Gastrocnemius medialis (tissue), 4 donors: ENCODE results near the gene SPEF2.

Source experiments
- POLR2A ChIP-seq, 2 donors: fragments of 450-650 bp; IDR thresholded peaks; one replicate each; pipeline ENCODE4 v1.6.1; 2017; ENCODE audit warnings: antibody characterized with exemption in 2 of 2, mild to moderate bottlenecking in 2 of 2, moderate library complexity in 2 of 2
- TF ChIP-seq, protein P1 (sequence below), 5 experiments: fragments of 450-650 bp in 3 of 5; fragments of 200-600 bp in 2 of 5; sonication (generic) in 2 of 5; IDR thresholded peaks in 4 of 5; conservative IDR thresholded peaks in 1 of 5; 1 replicate in 4 of 5; 2 replicates in 1 of 5; pipeline ENCODE4 v1.5.1; 2016 to 2019; ENCODE audit warnings: antibody characterized with exemption in 5 of 5, mild to moderate bottlenecking in 3 of 5, moderate library complexity in 3 of 5

DNA sequence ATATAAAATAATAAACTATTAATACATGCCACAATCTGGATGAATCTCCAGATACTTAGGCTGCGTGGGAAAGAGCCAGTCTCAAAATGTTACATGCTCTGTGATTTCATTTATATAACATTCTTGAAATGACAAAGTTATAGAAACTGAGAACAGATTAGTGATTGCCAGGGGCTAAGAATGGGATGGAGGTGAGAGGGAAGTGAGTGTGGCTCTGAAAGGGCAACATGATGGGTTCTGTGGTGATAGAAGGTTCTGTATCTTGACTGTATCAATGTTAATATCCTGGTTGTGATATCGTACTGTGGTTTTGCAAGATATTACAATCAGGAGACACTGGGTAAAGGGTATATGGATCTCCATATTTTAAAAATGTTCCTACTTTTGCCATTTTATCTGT lies 50.7 kb downstream of the SPEF2 start:
- TF ChIP-seq, protein P1, sequence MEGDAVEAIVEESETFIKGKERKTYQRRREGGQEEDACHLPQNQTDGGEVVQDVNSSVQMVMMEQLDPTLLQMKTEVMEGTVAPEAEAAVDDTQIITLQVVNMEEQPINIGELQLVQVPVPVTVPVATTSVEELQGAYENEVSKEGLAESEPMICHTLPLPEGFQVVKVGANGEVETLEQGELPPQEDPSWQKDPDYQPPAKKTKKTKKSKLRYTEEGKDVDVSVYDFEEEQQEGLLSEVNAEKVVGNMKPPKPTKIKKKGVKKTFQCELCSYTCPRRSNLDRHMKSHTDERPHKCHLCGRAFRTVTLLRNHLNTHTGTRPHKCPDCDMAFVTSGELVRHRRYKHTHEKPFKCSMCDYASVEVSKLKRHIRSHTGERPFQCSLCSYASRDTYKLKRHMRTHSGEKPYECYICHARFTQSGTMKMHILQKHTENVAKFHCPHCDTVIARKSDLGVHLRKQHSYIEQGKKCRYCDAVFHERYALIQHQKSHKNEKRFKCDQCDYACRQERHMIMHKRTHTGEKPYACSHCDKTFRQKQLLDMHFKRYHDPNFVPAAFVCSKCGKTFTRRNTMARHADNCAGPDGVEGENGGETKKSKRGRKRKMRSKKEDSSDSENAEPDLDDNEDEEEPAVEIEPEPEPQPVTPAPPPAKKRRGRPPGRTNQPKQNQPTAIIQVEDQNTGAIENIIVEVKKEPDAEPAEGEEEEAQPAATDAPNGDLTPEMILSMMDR (IDR thresholded peaks at IDR 0.05 in 4 of 5, conservative IDR thresholded peaks at IDR 0.05 in 1 of 5) = no peak
- TF ChIP-seq POLR2A (IDR thresholded peaks at IDR 0.05) = no peak
